Femur (tissue), 1 donor: Measurements from ENCODE around the gene LRRK1.
A peak's percentile ranks its signal among the peaks of the same experiment; 100 is the strongest.

Source experiments
- DNase-seq: peaks from one replicate; pipeline ENCODE4 v3.0.0-alpha.2; 2017

LRRK1 gene

DNA sequence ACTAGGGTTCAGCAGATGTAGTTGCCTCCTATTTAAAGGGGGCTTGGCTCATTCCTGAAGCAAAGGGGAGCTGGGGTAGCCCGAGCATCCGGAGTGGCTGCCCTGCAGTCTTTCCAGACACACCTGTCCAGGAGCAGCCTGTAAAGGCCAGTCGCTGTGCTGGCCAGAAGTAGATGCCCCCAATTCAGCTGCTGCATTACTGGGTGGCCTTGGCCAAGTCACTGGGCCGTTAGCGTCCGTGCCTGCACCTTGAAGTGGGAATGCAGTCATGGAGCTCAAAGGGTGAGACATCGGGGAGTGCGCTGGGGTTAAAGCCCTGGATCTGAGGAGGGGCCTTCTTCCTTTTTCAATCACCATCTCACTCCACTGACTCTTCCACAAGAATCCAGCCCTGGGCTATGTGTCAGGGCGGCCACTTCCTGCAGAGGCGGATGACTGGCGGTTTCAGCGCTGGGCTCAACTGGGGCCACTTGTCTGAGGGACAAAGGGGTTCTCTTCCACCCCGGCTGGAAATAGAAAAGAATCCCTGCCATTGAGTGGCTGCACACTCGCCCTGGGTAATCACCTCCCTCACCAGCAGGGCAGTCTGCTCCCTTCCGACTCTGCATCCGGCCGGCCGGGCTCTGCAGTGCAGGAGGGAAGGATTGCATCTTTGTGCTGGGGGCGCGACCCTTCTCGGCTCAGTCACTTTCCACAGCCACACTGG is 27.7 kb upstream of the LRRK1 start:
- DNase-seq, result no peak

DNA sequence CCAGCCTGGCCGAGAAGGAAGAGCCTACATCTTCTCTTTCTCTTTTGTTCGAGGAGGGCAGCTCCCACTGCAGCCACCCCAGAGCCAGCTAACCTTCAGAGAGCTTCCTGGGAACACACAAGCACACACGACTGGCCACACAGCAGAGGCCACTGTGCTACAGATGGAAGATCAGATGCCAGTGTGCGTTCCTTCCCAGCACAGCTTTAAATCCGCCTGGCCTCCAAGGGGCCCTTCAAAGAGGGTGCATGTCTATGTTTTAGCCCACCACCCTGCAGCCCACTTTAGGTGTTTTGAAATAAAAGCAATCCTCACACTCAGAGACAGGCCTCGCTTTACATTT is 27.2 kb upstream of the LRRK1 start:
- DNase-seq, result no peak

DNA sequence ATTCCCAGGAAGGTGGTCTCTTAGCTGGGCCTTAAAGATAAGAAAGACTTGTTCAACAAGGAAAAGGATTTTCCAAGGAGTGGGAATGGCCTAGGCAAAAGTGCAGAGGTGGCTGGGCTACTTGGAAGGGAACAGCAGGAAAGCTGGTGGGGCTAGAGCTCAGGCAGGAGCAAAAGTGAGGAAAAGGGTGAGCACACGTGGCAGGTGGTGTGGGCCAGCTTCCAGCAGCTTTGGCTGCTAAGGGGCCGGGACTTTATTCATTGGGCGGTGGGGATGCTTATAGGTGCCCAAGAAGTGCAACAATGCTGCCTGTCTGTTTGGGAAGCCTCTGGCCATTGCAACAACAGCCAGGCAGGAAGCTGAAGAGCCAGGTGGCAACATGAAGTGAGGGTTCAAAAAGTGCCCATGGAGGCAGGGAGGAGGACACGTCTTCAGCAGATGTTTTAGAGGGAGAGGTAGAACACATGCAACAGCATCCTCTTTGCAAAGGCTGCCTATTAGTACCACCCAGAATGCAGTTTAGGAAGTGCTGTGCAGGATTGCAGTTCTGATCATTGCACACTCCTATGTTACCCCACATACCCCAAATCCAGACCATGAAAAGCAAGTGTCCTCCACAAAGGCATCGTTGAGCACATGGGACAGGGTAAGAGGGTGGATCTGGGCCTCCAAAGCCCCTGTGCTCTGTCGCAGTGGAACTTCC is 25.7 kb upstream of the LRRK1 start:
- DNase-seq, result no peak

DNA sequence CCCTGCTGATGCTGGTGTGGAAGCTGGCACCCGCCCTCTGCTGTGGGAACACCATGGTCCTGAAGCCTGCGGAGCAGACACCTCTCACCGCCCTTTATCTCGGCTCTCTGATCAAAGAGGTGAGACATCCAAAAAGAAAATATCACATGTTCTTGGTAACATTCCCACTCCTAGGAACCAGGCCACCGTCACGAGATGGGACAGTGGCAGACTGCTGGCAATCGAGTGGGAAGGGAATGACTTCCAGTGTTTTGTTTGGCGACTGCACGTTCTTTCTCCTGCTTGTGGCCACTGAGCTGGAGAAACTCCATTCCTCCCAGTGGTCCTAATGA is 25.2 kb upstream of the LRRK1 start:
- DNase-seq, result no peak

DNA sequence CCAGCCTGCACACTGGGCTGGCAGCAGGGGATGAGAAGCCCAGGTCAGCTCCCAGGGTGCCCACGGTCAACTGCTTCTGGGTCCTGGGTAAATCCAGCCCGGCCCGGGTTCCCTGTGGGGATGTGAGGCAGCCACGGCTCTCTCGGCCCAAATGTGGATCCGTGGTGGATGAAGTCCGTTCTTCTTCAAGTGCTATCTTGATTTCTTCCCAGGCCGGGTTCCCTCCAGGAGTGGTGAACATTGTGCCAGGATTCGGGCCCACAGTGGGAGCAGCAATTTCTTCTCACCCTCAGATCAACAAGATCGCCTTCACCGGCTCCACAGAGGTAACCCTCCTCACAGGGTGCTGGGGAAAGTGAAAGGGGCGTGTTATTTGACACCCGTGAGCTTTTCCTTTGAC is 23.4 kb upstream of the LRRK1 start:
- DNase-seq, result no peak

DNA sequence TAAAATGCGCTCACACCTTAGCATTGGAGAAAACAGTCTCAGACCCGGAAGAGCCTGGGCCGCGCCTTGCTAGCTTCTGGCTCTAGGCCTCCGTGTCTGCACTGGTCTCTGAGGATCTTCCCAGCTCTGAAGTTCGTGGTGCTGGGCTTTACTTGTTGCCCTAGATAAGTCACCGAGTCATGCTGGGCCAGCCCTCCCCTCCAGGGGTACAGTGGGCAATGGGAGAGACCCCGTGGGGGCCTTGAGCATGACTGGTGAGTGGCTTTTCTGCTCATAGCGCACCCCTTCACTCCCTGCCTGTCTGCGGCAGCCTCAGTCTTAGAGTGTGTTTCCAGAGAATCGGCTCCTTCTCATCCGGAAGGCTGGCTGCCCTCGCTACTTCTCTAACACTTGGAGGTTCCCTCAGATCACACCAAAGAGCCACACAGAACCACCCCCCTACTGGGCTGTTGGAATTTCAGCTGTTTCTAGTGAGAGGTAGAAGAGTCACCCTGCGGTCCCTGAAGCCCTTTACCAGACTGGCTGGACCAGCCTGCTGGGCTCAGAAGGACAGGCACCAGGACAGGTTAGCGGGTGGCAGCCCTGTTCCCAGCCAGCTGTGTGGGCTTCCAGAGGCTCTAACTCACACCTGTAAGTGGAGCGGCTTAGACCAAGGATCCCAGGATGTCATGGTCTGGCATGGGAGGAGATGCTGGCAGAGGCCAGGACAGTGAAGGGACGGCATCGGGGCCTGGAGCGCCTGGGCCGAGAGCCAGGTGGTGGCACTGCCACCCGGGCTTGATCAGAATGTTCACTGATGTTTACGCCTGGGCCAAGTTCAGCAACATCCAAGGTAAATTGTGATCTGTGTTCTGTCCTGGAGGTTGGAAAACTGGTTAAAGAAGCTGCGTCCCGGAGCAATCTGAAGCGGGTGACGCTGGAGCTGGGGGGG is 21.7 kb upstream of the LRRK1 start:
- no peak for DNase-seq

DNA sequence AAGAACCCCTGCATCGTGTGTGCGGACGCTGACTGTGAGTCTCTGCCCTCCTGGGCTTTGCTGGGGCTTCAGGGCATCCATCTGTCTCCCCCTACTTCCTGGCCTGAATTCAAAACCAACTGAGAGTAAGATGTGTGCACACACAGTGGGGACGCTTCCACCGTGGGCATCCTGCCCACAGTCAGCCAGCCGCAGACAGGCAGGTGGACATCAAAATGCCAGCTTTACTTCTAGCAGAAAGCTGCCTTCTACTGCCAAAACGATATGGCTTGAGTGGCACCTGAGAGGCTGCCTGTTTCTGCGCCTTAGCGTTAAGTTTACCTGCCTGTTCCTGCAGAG is 21.0 kb upstream of the LRRK1 start:
- DNase-seq, result no peak

DNA sequence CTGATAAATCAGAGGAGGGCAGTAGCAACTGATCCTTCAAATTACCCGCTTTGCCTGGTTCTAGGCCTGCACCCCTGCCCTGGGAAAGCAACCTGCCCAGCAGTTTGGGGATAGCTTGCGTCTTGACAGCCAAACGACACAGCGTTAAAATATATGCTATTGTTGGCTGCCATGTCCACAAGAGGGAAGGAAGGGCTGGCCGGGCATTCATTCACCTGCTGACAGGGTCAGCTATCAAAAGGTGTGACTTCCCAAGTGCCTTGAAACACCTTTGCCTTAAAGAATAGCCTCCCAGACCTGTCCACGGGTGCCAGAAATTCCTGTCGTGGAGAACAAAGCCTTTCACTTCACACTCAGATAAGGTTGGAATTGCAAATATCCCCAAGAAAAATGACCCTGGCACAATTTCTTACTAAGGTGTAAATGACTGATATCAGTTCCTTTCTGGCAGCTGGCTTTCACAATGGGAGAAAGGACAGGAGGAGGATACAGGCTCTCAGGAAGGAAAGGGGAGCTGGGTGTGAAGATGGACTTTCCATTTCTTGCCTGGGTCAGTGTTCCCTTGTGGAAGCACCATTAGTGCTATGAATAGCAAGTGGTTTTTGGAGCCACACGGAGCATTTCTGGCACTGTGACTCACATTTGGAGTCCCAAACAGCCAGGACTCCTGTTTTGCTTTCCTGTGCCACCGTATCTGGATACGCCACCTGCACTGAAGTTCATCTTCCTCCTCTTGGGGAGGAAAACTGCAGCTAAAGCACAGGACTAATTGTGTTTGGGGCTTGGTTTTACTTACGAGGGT is 20.3 kb upstream of the LRRK1 start:
- no peak for DNase-seq

DNA sequence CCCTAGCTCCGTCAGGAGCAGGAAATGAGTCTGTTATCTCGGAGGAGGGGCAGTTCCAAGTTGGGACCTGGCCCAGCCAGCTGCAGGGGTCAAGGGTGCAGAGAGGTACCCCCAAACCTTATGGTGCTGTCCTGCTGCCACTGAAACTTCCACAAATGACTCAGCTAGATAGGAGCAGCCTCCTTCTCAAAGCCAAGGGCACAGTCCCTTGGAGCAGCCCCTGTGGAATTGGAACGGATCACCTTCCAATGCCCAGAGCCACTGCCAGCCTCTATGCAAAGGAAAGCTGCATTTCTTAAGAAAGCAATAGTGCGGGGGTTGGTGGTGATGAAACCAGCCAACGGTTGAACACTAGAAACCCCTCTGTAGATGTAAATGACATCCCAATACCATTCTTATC is 19.6 kb upstream of the LRRK1 start:
- DNase-seq, result no peak

DNA sequence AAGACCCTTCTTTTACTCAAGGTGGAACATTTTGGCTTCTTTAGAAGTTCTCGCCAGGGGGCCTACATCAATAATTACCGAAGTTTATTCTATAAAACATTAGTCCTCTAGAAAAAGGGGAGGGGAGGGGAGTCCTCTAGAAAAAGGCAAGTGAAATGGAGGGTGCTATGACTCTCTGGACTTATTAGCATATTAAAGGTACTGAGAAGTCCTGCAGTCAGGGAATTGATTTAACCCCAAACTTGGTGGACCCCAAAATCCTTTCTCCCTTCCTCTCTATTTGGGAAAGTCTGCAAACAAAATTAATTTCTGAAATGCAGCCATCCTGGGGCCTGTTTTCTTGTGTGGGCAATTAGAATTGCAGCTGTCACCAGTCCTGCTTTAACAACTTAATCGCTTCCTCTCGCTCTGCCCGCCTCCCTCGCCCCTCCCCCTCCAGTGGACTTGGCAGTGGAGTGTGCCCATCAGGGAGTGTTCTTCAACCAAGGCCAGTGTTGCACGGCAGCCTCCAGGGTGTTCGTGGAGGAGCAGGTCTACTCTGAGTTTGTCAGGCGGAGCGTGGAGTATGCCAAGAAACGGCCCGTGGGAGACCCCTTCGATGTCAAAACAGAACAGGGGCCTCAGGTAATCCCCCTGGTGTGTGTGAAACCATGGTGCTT is 18.9 kb upstream of the LRRK1 start:
- DNase-seq, result peak; percentile 57

DNA sequence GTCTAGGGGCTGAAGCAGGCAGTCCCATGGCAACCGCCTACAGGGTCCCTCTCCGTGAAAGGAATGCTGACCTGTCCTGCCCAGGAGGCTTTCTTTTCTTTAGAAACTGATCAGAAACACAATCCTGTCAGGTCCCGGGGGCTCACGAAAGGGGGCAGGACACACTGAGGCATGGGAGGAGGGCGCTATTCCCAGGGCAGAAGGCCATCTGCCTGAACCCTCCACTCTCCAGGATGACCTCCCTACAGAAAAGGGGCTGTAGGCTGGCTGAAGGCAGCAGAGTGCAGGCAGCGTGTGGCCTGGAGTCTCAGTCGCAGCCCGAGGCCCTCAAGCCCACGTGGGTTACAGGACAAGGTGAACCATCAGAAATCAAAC is 18.4 kb upstream of the LRRK1 start:
- DNase-seq, result no peak

DNA sequence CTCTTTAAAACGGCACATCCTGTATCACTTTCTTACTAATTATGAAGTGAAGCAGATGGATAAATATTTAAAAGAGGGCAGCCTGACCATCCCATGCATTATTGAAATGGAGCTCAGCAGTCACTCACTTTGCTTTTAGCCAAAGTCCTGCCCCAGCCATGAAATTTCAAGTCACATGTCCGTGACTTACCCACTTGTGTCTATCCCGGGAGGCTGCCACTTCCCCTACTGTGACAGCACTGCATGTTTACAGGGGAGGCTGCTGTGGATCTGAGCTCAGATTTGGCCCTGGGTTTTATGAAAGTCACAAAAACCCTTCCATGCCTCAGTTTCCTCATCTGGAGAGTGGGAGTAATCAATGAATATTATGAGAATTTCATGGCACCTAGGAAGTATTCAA is 17.9 kb upstream of the LRRK1 start:
- no peak for DNase-seq

DNA sequence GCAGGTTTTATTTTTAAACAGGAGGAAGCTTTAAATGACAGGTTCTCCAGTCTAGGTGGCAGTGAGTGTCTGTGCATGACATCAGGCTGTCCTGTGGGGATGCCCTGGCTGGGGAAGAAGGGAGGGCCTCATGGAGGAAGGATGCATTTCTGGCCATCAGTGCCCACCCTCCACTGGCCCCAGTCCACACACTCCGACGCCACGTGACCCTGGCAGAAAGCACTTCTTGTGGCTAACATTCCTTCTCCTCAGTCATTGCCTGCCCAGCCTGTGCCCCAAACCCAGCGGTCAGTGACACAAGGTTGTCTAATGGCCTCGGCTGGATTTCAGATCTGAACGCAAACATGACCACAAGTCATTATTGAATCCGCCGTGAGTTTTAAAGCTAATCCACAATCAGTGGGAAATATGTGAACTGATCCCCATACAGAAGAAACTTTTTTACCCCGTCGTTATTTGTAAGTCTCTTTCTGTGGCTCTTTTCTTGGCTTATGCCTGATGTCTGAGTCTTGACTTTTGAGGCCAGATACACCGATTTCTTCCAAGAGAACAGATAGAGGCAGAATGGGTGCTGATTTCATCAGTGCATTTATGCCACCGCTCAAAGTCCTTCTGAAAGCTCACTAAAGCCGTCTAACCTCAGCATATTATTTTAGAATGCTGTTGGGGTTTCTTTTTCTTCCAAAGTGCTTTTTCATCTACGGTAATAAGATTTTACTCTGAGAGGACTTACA is 17.3 kb upstream of the LRRK1 start:
- peak; percentile 79 for DNase-seq

DNA sequence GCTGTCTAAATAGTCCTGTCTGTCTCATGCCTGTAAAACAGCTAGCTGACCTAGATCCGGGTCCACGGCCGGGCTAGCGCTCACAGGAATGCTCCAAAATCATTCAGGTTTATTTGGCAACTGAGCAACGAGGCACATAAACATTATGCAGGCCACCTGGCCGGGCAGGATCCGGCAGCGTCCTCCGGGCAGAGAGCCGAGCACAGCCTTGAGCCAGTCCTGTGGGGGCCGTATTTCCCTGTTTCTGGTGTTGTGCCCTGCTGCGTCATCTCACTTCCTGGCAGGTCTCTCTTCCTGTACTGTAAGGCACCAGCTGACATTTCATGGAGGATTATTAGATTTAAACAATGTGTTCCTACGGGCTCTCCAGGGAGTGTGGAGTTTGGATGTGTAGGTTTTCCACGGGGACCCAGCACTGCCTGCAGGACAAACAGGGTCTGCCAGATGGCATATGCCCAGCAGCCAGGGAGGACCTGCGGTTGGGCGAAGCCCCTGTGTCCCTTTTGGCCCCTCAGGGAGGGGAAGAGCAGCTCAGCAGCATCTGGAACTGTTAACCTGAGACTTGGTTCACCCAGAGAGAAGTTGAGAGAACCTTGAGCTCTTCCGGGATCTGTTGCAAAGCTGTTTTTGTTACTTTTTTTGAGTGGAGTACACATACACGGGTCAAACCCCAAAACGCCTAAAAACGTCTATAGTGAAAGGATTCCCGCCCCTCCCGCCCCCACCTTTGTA is 16.6 kb upstream of the LRRK1 start:
- DNase-seq, result peak; percentile 94

DNA sequence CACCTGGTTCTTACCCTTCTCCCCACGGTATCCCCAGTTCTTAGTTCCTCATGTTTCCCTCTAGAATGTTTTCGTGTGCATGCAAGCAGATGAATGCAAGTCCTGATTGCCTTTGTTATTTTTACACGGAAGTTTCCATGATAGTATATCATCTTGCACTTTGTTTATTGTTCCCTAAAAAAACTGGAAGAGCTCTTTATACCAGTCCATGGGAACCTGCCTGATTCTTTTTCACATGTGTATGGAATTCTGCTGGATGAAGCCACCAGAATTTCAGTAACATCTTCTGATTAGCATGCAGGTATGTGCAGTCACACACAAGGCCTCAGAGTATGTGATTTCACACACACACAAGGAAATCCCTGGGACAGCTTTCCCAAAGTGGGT is 16.0 kb upstream of the LRRK1 start:
- DNase-seq, result no peak

DNA sequence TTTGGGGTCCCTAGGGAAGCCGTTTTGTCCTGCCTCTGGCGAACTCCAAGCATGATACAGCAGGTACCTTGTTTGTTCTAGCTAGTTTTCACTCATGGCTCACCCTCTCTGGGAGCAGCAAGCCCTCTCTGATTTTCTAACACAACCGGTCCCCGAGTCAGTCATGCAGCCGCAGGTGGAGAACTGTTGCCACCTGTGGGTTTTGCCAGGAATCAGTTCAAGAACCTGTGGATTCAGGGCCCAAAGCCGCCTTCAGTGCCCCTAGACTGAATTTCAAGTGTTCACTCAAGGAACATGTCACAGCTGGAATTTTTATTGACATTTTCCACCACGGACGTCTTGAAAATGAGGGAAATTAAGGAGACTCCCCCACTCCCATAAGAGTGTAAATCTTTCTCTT is 13.3 kb upstream of the LRRK1 start:
- DNase-seq, result no peak

DNA sequence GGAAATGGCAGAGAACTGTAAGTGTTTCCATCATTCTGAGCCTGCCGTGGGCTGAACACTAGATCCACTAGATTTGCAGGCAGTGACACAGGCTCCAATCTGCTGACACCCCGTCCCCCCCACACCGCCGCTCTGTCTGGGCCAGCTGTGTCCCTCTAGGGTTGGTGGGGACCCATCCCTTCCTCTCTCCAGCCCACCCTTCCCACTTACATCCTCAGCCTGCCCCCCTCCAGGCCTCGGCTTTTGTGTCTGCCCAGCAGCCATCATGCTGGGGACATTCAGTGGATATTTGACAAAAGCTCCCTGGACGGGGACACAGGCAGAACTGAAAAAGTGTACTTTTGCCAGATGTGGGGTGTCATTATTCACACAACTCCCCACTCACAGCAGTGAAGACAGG is 10.7 kb upstream of the LRRK1 start:
- no peak for DNase-seq

DNA sequence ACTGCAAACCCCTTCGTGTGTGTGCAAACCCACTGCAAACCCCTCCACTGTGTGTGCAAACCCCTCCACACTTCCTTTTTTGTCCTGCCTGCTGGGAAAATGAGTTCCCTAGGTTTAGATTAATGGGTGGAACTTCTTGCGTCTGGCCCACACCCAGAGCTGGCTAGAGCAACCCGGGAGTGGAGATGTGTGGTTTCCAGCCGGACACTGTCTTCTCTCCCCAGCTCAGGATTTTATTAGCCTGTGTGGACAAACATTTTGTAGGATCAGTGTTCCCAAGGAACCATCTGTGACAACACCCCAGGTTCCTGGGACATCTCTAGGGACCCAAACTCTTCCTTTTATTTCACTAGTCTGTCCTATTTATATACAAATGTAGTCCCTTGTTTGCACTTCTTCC is 9.6 kb upstream of the LRRK1 start:
- no peak for DNase-seq

DNA sequence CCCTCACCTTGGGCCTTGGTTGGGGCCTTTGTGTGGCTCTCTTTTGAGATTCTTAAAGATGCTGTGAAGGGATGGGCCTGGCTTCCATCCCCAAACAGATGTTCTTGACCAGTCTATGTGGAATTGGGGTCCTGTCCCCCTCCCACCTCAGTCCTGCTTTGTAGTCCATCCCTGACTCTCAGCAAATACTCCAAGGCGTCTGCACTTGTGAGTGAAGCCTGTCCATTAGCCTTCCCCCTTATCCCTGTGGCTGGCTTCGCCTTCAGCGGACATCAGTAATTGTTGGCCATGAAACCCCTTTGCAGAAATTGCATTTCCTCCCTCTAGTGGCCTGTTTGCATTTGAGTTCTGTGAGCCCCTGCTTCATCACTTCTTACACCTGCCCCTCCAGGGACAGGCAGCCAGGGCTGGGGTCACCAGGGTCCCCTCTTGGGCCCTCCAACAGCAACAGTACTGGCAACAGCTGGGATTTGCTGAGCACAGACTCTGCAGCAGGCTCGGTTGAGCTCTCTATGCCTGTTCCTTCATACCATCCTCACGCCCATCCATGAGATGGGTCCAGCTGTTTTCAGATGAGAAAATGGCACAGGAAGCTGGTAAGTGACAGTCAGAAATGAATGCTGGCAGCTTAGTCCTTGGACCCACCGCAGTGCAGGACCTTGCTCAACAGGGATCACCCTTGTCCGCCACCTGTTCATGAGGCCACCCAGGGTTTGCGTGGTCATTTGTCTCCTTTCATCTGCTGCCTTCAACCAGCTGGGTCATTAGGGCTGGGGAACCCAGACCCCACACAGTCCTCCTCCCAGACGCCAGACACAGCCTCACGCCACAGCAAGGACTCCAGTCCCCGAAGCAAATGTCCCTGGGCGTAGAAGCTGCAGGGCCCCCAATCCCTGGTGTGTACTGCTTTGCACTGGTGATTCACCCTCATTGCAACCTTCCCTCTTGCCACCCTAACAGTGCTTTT is 8.9 kb upstream of the LRRK1 start:
- no peak for DNase-seq

DNA sequence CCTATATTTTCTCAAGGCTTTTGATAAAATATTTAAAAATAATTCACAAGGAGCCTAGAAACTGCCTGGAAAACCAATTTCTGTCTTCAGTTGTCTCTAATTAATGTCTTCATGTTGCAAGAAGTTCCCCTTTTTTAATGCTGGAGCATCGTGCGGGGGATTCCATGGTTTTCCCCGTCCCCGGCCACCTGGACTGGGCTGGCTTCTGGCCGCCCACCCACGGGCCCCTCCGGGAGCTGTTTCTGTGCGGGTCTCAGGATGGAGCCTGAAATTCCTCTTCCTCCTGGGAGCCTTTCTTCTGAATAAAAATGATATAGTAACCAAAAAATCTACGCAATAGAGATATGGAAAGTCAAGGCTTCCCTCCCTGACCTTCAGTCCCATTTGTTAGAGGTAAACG is 8.1 kb upstream of the LRRK1 start:
- DNase-seq, result no peak
